Measurements from ENCODE around the gene XPNPEP3.

The XPNPEP3 gene

GRCh38 chr22:40951795-40952605, 95.1 kb downstream of the XPNPEP3 start:
- DNase-seq: no peak

- no peak for DNase-seq
These were observed 96.5 kb downstream of the XPNPEP3 start for GRCh38 chr22:40953471-40953870.

- DNase-seq: no peak
These were observed 97.2 kb downstream of the XPNPEP3 start for GRCh38 chr22:40954113-40954512.

- DNase-seq: no peak
These were observed 98.6 kb downstream of the XPNPEP3 start for GRCh38 chr22:40955571-40955970.

GRCh38 chr22:40957601-40958000, 100.7 kb downstream of the XPNPEP3 start:
- DNase-seq: no peak

- DNase-seq: no peak
These were observed 101.4 kb downstream of the XPNPEP3 start for GRCh38 chr22:40958299-40958698.

- no peak for DNase-seq
These were observed 103.2 kb downstream of the XPNPEP3 start for GRCh38 chr22:40960145-40960544.

GRCh38 chr22:40965936-40966725, 109.2 kb downstream of the XPNPEP3 start:
- no peak for DNase-seq

- DNase-seq: no peak
These were observed 109.8 kb downstream of the XPNPEP3 start for GRCh38 chr22:40966726-40967085.

GRCh38 chr22:40967111-40967760, 110.3 kb downstream of the XPNPEP3 start:
- DNase-seq: no peak

- DNase-seq: no peak
These were observed 115.6 kb downstream of the XPNPEP3 start for GRCh38 chr22:40972587-40972986.

- DNase-seq: no peak
These were observed 116.2 kb downstream of the XPNPEP3 start for GRCh38 chr22:40973144-40973543.

- DNase-seq: no peak
These were observed 118.4 kb downstream of the XPNPEP3 start for GRCh38 chr22:40975366-40975765.

GRCh38 chr22:40976866-40977700, 120.1 kb downstream of the XPNPEP3 start:
- DNase-seq: no peak

GRCh38 chr22:40979198-40979597, 122.2 kb downstream of the XPNPEP3 start:
- DNase-seq: no peak

- no peak for DNase-seq
These were observed 122.9 kb downstream of the XPNPEP3 start for GRCh38 chr22:40979871-40980270.
